Epithelial cell of prostate (primary cell): ENCODE data around the gene DMAC2L.
"Not testable (repeated sequence)": the region's sequence is repeated elsewhere in the genome, so short reads cannot be mapped to it uniquely, and the experiment has no call there.

Experiments
- DNase-seq: peaks from one replicate; pipeline ENCODE4 v3.0.0-alpha.2; 2011; ENCODE audit warnings: low read depth, low spot score
- H3K27ac ChIP-seq: fragments of 450-650 bp; 2 replicates; pipeline ENCODE4 v1.5.1; 2017; ENCODE audit warnings: mild to moderate bottlenecking

The DMAC2L gene

DNA sequence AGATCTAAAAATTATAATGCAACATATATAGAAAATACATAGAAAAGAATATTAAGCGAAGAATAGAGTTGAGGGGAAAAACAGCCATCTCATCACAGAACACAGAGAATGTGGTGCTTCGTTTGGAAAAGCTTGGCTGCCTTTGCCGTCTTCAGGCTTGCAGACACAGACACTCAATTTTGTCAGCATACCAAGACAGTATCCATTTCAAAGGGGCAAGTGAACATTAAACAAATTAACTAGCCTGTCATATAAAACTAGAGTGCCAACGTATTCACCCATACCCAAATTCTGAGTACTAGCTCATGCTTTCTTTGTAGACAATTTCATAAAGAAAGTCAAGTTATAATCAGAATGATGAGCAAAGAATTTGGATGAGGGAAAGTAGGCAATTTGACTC is 40.5 kb downstream of the DMAC2L start:
- H3K27ac ChIP-seq = no peak overlapping the region
- DNase-seq = no peak

DNA sequence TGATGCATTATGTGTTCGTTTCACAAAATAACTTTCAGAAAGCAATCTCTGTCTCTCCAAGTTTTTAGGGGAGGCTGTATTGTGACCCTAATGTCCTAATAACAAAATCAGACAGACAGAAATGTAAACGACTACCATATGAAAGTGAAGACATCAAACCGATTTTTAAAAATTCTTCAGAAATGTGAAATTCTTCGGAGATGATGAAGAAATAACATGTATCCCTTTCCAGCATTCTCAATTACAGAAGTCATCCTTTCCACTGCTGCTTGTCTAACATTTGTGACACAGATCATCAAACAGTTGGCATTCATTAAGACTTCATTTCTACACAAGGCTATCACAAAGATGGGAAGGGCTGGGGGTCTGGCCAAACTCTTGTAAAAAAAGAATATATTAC is 41.0 kb downstream of the DMAC2L start:
- H3K27ac ChIP-seq = no peak overlapping the region
- no peak for DNase-seq

DNA sequence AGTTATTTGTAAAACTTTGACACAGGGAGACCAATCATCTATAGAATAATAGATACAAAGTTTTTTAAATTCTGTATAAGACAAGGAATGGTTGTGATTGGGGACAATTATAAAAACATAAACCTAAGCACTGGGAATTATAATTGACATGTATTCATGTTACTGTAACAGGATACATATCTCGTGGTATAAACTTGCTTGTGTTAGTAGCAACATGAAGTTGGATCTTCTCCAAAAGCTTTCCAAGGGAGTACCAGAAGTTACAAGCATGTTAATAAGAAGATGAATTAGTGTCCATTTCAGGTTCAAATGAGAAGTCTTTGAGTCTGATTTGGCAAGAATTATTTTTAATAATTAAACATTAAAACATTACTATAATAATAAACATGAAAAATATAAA is 42.4 kb downstream of the DMAC2L start:
- DNase-seq = no peak
- H3K27ac ChIP-seq = no peak overlapping the region

DNA sequence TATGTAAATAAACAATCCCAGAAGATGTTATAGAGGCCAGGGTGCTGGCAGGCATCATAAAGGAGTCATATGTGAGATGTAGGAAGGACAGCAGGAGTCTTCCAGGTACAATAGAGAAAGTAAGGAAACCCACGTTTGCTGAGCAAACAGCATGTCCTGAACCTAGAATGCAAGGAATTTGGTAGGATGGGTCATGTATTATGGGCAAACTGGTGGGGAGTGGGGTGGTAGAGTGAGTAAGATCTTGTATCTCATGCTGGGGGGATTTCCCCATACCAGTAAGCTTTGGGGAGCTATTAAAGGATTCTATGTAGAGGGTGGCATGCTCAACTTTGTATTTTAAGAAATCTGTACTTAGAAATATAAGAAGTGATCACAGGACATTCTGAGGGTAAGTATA is 43.6 kb downstream of the DMAC2L start:
- no peak for DNase-seq
- H3K27ac ChIP-seq = no peak overlapping the region

DNA sequence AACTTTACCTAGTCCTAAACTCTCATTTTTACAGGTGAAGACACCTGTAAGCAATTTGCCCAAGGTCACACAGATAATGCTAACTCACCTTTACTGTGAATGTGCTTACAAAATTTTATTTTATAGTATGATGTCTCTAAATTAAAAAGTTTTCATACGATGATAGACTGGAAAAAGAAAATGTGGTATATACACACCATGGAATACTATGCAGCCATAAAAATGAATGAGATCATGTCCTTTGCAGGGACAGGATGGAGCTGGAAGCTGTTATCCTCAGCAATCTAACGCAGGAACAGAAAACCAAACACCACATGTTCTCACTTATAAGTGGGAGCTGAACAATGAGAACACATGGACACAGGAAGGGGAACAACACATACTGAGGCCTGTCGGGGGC is 44.2 kb downstream of the DMAC2L start:
- not testable (repeated sequence) for H3K27ac ChIP-seq, DNase-seq

DNA sequence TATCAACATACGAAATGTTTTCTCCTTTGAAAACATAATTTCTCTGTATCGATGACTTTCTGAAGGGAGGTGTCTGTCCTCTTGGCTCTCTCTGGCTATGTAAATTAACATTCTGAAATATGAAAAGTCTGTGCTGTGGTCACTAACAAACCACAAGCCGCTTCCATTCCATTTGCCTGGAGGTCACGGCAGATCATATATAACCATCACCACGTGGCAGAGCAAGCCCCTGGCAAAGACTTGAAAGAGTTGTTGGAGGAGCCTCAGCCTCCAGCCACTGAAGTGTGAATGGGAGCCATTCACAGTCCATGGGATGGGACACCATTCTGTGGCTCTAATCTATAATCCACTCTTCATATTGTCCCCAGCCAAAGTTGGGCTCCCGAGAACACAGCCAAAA is 45.0 kb downstream of the DMAC2L start:
- DNase-seq = no peak
- H3K27ac ChIP-seq = no peak overlapping the region

DNA sequence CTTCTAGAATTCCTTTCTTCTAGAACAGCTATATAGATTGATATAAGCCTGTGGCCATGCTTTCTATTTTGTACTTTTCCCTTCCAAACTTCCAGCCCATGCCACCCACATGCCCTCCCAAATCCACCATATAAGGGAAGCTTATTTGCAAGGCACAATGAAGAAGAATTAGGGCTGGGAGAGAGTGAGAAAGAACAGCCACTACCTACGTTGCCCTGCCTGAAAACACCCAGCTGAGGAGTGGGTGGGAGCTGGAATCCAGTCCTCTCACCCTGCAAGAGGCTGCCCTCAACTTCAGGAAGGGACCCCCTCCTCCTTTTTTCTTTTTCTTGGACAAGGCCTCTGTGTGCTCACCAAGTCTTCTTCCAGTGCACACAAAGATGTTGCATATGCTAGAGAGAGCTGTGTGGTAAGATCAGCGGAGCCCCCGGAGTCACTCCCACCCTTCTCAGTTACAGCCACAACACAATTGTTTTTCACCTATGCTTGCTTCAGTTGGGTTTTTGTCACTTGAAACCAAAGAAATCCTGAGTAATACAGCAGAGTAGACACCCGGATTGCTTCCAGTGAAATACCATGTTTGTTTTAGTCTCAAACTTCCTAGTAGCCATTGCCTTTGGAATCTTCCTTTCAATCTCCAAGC is 45.8 kb downstream of the DMAC2L start:
- no peak overlapping the region for H3K27ac ChIP-seq
- DNase-seq = no peak

DNA sequence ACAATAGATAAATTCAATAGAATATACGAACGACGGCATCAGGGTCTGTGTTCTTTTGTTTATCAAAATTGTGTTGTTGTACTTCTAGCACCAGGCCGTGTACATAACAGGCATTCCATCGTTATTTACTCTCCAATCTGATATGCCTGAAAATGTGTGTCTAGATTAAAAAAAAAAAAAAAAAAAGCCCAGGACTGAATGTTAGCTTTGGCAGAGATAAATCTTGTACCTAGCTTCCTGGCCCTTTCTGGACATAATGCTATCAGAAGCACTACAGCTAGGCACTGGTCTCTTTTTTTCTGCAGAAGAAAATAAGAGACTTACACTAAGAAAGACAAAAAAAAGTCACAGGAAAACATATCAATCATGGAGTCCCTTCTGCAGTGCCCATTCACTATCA is 47.5 kb downstream of the DMAC2L start:
- DNase-seq = no peak
- no peak overlapping the region for H3K27ac ChIP-seq

DNA sequence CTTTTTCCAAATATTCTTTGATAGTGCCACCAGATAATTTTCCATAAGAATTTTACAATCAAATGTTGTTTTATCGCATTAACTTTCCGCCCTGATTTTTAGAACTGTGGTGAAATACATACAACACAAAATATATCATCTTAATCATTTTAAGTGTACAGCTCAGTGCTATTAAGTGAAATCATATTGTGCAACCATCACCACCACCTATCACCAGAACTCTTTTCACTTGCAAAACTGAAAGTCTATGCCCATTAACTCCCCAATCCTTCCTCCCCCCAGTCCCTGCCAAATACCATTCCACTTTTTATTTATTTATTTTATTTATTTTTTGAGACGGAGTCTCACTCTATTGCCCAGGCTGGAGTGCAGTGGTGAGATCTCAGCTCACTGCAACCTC is 48.0 kb downstream of the DMAC2L start:
- H3K27ac ChIP-seq = peak overlapping the region; percentile 61
- DNase-seq = no peak

DNA sequence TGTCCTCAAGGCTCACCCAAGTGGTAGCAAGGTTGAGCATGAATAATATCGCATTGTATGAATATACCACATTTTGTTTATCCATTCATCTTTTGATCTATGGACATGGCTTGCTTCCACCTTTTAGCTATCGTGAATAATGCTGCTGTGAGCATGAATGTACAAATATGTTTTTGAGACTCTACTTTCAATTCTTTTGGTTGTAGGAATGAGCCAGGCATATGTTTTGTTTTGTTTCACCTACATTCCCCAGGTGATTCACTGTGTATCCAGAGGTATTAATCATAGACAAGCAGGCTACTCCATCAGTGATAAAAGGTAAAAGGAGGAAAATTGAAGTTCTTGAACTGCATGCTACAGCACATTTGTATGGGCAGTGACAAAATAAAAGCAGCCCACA is 48.7 kb downstream of the DMAC2L start:
- H3K27ac ChIP-seq = peak overlapping the region; percentile 61
- peak; percentile 73 for DNase-seq

DNA sequence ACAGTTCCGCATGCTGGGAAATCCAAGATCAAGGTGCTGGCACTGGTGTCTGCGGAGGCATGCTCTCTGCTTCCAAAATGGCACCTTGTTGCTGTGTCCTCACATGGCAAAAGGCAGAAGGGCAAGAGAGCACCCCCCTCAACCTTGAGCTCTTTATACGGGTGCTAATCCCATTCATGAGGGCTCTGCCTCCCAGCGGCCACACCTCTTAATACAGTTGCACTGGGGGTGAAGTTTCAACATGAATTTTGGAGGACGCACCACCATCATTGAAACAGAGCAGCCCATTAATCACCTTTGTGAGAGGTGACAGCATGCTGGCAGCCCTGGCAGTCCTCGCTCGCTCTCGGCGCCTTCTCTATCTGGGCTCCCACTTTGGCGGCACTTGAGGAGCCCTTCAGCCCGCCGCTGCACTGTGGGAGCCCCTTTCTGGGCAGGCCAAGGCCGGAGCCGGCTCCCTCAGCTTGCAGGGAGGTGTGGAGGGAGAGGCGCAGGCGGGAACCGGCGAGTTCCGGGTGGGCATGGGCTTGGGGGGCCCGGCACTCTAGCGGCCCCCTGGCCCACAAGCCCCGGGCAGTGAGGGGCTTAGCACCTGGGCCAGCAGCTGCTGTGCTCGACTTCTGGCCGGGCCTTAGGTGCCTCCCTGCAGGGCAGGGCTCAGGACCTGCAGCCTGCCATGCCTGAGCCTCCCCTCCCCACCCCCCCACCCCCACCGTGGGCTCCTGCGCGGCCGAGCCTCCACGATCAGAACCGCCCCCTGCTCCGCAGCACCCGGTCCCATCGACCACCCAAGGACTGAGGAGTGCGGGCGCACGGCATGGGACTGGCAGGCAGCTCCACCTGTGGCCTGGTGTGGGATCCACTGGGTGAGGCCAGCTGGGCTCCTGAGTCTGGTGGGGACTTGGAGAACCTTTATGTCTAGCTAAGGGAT is 49.6 kb downstream of the DMAC2L start:
- not testable (repeated sequence) for DNase-seq
- peak overlapping the region; percentile 61 for H3K27ac ChIP-seq

DNA sequence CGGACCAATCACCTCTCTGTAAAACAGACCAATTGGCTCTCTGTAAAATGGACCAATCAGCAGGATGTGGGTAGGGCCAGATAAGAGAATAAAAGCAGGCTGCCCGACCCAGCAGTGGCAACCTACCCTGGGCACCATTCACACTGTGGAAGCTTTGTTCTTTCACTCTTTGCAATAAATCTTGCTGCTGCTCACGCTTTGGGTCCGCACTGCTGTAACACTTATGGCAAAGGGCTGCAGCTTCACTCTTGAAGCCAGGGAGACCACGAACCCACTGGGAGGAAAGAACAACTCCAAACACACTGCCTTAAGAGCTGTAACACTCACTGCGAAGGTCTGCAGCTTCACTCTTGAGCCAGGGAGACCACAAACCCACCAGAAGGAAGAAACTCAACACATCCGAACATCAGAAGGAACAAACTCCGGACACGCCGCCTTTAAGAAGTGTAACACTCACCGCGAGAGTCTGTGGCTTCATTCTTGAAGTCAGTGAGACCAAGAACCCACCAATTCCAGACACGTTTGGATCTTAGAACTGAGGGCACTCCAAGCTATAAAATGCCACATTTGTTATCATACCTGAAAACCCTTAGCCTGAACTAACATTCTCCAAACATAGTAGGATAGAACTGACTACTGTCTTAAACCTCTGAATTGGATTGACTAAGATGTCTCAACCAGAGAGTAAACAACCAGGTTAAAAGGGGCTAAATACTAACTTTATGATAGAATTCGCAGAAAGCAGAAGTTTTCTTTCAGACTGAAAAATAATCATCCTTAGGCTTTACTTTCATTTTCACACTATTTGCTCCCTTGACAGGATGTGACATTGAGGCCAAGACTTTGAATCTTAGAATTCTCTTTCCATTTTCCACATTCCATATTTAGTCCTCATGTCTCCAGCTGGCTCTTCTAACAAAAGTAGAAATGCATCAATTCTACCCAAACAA is 50.9 kb downstream of the DMAC2L start:
- H3K27ac ChIP-seq = peak overlapping the region; percentile 51
- DNase-seq = no peak

DNA sequence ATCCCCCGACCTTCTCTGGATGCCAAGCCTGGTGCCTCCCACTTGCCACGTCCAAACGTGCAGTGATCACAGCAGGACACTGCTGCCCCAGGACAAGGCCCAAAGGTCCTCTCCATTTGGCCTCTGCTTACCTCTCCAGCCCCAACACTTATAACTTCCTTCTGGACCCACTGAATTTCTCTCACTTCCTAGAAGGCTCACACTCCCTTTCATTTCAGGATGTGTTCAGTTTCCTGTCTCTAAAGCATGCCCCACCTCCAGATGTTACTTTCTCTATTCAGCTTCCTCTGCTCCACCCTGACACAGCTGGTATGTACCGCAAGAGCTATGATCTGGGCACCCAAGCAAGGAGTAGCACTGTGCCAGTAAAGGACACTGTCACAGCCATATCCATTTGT is 51.6 kb downstream of the DMAC2L start:
- DNase-seq = no peak
- peak overlapping the region; percentile 51 for H3K27ac ChIP-seq

DNA sequence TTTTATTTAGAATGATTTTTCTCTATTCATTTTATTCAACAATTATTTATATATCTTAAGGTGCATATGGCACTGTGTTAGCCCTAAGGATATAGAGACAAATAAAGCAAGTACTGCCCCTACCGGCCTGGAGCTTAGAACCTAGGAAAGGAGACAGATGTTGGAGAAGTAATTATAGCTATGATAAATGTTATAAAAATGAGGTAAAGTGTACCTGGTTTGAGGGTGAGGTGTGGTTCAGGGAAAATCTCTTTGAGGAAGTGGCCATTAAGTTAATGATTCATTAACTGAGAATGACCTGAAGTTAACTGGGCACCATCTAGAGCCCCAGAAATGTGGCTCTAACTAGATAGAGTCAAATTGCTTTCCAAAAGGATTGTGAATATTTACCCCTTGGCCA is 52.7 kb downstream of the DMAC2L start:
- peak overlapping the region; percentile 51 for H3K27ac ChIP-seq
- DNase-seq = peak; percentile 39

DNA sequence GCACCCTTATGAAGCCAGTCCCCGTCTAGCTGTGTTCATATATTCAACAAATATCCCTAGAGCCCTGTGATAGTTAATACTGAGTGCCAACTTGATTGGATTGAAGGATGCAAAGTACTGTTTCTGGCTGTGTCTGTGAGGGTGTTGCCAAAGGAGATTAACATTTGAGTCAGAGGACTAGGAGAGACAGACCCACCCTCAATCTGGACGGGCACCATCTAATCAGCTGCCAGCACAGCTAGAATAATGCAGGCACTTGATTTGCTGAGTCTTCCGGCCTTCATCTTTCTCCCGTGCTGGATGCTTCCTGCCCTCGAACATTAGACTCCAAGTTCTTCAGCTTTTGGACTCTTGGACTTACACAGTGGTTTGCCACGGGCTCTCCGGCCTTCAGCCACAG is 53.4 kb downstream of the DMAC2L start:
- DNase-seq = not testable (repeated sequence)
- peak overlapping the region; percentile 51 for H3K27ac ChIP-seq

DNA sequence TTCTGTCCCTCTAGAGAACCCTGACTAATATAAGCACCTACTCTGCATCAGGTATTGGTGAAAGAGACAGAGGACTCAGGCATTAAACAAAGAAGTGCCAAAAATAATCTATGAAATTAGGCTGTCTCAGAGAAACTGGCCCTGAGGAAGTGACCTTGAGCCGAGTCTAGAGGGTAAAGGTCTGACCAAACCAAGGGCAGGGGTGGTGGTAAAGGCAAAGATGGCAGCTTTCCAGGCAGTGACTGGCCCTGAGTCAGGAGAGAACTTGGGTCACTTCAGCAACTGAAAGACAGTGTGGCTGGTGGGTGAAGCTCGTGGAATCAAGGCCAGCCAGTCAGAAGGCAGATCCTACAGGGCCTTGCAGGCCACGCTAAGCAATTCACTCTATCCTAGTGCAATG is 54.0 kb downstream of the DMAC2L start:
- DNase-seq = no peak
- H3K27ac ChIP-seq = no peak overlapping the region

DNA sequence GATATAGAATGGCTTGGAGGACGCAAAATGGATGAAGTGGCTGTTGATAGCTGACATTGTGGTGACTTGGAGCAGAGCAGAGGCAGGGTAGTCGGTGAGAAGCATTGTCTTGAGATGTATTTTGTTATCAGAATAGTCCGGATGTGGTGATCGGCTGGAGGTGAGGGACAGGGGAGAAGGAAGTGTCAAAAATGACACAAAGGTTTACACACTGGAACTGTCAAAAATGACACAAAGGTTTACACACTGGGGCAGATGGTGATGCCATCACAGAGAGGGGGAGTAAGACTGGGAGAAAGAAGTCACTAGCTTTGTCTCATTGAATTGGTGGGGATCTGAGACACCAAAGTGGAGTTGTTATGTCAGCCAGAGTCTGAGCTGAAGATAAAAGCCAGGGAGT is 54.5 kb downstream of the DMAC2L start:
- H3K27ac ChIP-seq = no peak overlapping the region
- no peak for DNase-seq

DNA sequence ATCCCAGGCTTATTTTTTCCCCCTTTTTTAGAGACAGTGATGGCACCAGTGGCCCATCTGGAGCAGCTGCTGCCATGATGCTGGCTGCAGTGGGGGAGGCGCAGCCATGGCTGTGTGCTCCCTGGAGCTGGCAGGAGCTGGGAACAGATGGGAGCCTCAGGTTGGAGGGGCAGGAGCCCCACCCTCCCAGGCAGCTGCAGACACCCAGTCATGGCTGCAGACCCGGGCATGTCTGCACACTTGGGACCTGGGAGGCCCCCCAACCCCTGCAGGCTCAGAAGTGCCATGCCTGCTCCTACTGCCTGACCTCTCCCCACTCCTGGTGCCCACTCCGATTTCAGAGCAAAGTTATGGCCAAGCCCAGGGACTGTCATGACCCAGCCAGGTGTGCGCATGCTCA is 59.4 kb downstream of the DMAC2L start:
- DNase-seq = no peak
- no peak overlapping the region for H3K27ac ChIP-seq

DNA sequence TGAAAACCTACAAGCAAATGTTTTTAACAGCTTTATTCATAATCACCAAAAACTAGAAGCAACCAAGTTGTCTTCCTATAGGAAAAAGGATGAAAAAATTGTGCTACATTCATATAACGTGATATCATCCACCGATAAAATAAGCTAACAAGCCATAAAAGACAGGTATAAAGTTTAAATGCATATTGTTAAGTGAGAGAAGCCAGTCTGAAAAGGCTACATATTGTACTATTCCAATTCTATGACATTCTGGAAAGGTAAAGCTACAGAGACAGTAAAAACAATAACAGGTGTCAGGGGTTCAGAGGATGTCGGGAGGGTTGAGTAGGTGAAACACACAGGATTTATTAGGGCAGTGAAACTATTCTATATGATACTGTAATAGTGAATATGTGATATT is 61.8 kb downstream of the DMAC2L start:
- DNase-seq = no peak
- no peak overlapping the region for H3K27ac ChIP-seq

DNA sequence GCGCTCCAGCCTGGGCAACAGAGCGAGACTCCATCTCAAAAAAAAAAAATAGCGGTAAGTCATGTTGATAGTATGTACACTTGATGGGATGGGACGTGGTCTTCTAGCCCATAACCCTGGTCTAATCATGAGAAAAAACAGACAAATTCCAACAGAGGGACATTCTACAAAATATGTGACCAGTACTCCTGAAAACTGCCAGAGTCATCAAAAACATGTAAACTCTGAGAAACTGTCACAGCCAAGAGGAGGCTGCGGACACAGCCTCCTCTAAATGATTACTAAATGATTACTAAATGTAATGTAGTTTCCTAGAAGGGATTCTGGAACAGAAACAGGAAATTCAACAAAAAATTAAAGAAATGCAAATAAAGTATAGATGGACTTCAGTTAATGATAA is 63.6 kb downstream of the DMAC2L start:
- H3K27ac ChIP-seq = no peak overlapping the region

More for the DNA sequence above, 63.6 kb downstream of the DMAC2L start:
- DNase-seq = no peak
